COLO668 (cell line): ENCODE measurements around the gene ATRN.
"Not testable (repeated sequence)": the region's sequence is repeated elsewhere in the genome, so short reads cannot be mapped to it uniquely, and the experiment has no call there.

Experiments used
- DNase-seq: peaks from one replicate; lab custom pipeline; 2025; ENCODE audit not compliant: unreplicated experiment; lab: John Stamatoyannopoulos, UW

The ATRN gene

GRCh38 chr20:3514012-3514642 is 43.3 kb downstream of the ATRN start:
- no peak for DNase-seq

DNA sequence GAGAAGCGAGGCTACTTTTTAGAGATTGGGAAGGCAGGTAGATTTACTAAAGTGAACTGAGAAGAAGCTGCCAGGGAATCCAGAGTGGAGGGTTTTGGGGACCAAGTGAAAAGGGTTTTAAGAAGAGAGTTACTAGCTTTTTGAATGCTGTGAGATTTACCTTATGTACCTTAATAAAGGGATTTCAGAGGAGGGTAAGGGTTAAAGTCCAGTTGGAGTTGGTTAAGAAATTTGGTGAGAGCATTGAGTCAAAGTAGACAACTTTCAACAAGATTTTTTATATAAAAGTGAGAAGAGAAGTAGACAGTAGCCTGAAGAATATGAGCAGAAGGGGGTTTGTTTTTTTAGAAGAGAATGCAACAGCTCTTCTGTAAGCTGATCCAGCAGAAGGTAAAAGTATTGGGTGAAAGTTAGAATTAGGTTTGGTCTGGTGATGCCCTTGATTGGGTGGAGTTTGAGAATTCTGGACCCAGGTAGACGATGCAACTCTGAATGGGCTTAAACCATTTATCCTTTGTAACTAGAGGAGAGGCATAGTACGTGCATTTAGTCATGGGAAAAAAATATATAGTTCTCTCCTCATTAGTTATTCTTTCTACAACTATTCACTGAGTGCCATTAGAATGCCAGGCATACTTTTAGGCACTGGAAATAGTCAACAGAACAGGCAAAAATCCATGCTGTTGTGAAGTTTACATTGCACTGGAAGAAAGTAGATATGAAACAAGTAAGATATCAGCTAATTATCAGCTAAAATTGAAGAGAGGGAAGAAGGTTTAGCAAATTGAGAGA is 44.8 kb downstream of the ATRN start:
- no peak for DNase-seq

DNA sequence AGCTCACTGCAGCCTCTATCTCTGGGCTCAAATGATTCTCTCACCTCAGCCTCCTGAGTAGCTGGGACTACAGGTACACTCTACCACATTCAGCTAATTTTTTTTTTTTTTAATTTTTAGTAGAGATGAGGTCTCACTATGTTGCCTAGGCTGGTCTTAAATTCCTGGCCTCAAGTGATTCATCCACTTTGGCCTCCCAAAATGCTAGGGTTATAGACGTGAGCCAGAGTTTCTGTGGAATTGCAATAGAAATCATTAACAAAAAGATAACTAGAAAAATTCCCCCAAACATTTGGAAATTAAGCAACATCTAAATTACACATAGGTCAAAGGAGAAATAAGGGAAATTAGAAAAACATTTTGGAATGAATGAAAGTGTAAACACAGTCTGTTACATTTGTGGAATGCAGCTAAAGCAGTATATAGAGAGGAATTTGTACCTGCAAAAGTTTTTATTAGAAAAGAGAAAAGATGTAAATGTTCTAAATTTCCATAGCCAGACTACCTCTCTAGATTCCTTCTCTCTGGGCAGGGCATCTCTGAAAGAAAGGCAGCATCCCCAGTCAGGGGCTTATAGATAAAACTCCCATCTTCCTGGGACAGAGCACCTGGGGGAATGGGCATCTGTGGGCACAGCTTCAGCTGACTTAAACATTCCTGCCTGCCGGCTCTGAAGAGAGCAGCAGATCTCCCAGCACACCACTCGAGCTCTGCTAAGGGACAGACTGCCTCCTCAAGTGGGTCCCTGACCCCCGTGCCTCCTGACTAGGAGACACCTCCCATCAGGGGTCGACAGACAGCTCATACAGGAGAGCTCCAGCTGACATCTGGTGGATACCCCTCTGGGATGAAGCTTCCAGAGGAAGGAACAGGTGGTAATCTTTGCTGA is 51.3 kb downstream of the ATRN start:
- no peak for DNase-seq

DNA sequence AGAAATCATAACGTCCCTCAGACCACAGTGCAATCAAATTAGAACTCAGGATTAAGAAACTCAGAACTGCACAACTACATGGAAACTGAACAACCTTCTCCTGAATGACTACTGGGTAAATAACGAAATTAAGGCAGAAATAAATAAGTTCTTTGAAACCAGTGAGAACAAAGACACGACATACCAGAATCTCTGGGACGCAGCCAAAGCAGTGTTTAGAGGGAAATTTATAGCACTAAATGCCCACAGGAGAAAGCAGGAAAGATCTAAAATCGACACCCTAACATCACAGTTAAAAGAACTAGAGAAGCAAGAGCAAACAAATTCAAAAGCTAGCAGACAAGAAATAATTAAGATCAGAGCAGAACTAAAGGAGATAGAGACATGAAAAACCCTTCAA is 53.9 kb downstream of the ATRN start:
- not testable (repeated sequence) for DNase-seq

DNA sequence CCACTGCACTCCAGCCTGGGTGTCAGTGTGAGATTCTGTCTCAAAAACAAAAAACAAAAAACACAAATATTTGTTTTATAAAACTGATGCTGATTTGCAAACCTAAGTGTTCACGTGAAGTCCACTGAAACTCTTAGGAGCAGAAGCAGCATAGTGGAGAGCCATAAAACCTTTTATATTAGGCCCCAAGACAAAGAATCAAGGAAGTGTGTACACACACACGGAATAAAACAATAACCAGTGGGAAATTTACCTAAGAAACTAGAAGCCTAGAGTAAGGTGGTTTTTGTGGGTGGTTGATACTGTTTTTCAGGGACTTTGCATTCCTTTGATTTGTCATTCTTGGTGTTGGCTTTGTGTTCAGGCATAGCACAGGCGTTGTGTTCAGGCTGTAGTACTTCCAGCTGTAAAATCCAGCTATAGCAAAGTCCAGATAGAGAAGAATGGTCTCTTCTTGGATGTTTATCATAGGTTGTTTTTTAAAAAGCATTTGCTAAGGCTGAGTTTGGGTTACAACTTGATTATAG is 61.3 kb downstream of the ATRN start:
- DNase-seq: no peak

DNA sequence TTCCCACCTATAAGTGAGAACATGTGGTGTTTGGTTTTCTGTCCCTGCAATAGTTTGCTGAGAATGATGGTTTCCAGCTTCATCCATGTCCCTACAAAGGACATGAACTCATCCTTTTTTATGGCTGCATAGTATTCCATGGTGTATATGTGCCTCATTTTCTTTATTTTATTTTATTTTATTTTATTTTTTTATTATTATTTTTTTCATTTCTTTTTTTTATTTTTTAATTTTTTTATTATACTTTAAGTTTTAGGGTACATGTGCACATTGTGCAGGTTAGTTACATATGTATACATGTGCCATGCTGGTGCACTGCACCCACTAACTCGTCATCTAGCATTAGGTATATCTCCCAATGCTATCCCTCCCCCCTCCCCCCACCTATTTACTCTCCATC is 66.9 kb downstream of the ATRN start:
- DNase-seq: not testable (repeated sequence)

GRCh38 chr20:3539311-3540107 is 68.7 kb downstream of the ATRN start:
- DNase-seq: no peak

DNA sequence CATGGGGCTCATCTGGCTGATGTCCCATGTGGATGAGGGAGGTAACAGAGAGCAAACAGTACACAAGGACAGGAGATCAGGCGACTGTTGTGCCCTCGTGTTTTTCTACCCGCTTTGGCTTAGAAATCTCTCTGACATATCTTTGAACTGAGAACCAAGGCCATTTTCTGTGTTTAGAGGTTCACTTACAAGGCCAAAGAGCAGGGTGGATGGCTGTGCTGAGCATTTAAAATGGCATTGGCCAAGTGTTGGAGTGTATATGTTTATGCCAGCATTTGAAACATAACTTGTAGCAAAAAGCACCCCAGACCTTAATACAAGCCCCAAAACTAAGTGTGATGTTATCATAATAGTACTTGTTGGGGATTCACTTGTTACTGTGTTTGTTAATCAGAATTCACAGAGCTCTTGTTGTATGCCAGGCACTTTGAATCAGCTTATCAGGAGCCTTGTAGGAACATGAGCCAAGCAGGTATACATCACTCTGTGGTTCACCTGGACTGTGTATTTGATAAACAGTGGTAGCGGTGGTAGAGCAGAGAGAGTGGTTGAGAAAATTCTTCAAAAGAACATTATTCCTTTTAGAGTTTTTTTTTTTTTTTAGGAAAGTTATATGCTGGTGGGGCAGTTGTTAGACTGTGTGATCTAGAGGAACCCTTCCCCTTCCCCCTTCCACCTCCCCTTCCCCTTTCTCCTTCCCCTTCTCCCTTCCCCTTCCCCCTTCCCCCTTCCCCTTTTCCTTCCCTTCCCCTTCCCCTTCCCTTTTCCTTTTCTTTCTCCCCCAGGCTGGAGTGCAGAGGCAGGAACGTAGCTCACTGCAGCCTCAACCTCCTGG is 71.3 kb downstream of the ATRN start:
- no peak for DNase-seq

GRCh38 chr20:3543901-3544507 is 73.2 kb downstream of the ATRN start:
- no peak for DNase-seq

- no peak for DNase-seq
Observed at GRCh38 chr20:3545401-3545925, 74.6 kb downstream of the ATRN start.

DNA sequence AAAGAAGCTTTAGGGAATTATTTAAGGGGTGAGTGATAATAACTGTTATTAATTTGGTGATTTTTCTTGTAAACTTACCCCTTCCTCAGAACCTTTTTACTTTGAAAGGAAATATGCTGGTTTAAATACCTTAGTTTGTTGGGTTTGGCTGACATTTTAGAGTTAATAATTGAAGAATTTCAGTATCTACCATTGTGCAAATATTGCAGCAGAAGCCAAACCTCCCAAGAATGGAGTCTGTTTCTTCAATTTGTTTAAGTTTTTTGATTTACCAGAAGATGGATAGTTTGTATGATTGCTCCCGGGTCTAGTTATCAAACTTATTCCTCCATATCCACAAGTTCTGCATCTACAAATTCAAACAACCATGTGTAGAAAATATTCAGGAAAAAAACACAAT is 77.1 kb downstream of the ATRN start:
- DNase-seq: no peak

DNA sequence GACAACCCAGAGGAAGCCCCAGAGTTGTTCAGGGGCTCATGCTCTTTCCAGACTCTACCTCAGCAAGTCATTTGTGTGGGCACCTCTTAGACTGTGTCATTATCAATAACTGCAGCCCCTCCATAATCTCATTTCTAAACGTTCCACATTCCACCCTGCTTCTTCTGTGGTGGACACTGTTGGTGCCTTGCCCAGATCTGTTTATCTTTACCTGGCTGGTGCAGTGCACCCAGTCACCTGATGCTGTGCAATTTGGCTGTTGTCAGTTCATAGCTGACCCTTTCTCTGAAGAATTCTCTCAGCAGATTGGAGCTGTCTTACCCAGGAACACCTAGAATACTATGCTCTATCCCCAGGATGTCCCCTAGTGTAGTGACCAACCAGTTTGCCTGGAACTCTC is 80.0 kb downstream of the ATRN start:
- no peak for DNase-seq

- no peak for DNase-seq
Observed at GRCh38 chr20:3551681-3552434, 81.0 kb downstream of the ATRN start.

DNA sequence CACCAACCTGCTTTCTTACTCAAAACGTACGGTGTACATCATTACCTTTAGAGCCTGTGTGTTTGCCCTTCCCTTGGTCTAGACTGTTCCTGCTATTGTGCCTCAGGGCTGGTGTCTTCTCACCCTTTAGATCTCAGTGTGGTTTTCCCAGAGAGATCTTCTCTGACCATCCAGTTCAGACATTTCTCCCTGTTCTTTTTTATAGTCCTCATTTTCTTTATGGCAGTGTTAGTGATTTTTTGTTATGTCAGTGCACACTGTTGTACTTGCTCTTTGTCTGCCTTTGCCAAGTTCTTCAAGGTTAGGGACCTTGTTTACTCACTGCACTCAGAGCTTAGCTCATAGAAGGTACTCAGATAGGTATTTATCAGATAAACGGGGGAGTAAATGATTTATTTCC is 82.8 kb downstream of the ATRN start:
- DNase-seq: no peak

DNA sequence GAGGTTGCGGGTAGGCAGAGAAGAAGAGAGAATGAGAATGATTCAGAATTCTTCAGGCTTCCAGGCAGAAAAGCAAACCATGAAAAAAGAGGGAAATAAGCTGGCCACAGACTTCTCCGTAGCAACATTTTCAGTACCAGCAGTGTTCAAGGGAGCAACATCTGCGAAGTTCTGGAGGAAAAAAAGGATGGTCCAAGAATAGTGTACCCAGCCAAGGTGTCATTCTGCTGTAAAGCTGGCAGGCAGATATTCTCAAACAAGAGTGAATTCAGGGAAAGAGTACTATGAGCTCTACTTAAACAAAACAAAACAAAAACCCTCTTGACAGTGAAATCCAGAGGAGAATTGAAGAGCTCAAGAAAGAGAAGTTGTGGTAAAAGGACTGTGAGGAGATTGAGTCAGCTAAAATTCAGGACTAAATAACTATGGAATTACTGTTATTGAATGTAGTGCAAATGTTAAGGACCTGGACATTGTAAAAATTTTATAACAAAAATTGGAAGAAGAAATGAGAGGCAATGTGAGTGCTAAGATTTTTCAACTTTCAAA is 86.5 kb downstream of the ATRN start:
- no peak for DNase-seq

- no peak for DNase-seq
Observed at GRCh38 chr20:3559231-3559630, 88.4 kb downstream of the ATRN start.

GRCh38 chr20:3559637-3560036 is 88.8 kb downstream of the ATRN start:
- no peak for DNase-seq

GRCh38 chr20:3560162-3560561 is 89.3 kb downstream of the ATRN start:
- no peak for DNase-seq
